GM19328 (cell line): ENCODE measurements around the gene FTO.

Experiments
- ATAC-seq: cut with Tn5 transposase; IDR thresholded peaks from one replicate; pipeline ENCODE4 v1.9.1; 2021; ENCODE audit warnings: mild to moderate bottlenecking, moderate library complexity; ENCODE audit not compliant: unreplicated experiment

FTO gene

DNA sequence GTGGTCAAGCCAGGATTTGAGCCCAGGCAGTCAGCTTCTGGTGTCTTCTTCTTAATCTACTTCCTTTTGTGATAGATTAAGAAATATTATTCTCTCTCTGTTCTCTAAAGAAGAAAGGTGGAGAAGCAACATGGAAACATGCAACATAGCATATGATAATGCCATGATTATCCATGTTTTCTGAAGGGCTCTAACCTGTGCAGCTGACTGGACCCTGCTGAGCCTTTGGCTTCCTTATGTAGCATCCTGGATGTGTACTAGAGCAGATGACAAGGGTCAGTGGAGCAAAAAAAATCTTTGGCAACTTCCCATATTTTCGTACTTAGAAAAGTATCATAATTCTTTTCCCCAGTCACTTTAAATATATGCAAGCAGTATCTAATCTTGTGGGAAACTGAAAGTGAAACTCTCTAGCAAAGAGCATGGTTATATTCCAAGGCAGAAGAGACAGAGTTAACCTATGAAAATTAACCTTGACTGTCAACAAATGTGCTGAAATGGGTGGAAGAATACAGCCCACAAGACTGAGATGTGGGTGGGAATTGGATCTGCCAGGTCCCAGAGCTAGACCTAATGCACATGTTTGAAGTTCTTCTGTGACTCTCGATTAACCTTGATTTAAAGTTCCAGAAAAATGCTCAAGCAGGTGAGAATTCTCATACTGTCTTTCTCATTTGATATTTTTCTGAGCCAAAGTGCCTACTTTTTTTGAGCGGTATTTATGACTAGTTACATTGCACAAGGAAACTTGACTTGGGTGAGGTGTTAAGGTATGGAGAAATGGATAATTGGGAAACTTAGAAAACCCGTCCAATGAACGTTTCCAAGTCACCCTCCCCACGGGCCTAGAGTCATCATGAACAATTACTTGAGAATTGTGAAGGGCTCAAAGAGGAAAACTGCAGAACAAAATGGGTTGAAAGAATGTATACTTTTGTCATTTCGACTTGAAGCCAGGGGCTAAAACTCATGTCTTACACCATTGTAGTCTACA lies 248.6 kb downstream of the FTO start:
- no peak for ATAC-seq

DNA sequence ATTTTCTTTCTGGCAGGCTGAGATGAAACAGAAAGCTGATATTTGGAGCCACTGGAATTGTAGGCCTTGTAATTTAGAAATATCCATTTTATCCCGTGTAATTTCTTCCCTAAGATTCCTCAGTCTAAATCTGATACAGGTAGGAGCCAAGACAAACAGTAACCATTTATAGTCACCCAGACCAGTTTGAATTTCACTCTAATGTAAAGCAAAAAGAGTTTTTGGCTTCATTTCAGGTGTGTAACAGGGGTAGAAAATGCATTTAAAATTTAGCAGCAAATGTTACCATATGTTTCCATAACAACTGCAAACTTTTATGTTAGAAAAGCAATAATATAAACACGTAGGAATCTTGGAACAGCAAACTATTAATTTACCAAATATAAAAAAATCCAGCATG lies 249.4 kb downstream of the FTO start:
- ATAC-seq, result no peak

- ATAC-seq, result no peak
Observed at GRCh38 chr16:53955221-53955875, 251.4 kb downstream of the FTO start.

DNA sequence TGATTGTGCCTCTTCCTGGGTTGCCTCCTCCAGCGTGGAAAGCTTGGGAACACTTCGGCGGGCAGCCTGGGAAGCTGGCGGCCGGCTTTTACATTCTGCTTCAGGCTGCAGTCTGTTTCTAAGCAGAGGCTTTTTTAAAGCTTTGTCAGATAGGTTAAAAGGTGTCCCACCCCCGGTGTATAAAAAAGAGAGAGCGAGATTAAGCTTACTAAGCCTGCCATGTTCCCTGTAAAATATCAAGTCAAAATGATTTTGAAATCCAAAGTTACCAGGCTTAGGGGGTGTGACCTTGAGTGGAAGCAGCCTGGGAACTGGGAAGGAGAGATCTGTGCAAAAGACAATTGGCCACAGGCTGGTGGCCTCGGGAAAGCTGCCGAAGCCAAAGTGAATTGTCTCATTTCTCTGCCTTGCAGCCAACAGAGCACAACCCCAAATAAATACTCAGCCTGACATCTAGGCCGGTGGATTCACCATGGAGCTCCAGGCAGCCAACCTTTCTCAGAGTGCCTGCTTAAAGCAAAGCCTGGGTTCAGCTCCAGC lies 254.5 kb downstream of the FTO start:
- no peak for ATAC-seq

- ATAC-seq, result no peak
Observed at GRCh38 chr16:53960050-53960812, 256.3 kb downstream of the FTO start.

DNA sequence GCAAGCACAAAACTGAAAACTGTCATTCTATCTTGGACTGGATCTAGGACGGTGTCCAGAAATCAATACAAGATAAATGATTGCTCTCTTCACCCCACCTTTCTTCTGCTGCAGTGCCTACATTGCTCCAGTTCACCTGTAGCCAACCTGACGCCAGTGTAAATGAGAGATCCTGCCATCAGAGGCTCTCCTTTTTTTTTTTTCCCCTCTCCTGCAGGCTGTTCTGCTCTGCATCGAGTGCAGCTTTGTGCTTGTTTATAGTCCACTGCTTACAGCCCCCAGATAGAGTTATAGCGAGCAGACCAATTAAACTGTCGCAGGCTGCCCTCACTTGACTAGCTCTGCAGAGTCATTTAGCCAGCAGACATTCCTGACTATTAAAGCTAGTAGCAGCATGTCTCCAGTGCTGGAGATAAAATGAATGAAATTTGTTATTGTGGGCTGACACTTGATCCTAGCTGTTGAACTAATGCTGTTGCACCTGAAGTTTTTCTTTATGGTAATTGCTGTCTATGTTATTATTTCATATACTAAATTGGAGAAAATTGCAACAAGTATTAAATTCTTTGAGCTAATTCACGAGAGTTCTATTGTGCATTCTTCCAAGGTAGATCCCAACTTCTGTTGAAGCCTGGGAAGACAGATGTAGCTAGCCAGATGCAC lies 257.1 kb downstream of the FTO start:
- no peak for ATAC-seq

GRCh38 chr16:53962041-53962440 lies 258.1 kb downstream of the FTO start:
- ATAC-seq, result no peak

DNA sequence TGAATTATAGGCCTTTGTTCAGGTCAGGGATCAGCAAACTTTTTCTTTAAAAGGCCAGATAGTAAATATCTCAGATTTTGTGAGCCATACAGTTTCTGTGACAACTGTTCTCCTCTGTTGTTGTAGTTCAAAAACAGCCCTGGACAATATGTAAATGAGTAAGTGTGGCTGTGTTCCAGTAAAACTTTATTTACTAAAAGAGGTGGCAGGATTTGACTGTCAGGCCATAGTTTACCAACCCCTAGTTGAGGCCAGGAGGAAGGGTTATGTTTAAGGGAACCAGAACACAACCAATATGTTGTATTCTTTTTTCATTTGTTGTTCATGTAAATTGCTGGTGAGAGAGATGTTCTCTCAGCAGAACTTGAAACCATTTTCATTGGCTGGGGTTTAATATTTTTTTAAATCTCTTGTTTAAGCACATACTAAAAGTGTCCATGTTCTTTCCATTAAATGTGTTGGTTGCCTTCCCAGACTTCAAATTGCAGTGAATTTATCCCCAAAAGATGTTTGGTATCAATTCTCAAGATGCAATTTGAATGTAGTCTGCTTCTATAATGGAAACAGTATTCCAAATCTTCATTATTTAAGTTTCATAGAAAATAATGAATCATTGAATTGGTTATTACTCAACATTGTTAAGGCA lies 260.3 kb downstream of the FTO start:
- no peak for ATAC-seq

GRCh38 chr16:53966821-53967571 lies 263.0 kb downstream of the FTO start:
- ATAC-seq, result no peak

- ATAC-seq, result no peak
Observed at GRCh38 chr16:53967572-53967971, 263.6 kb downstream of the FTO start.

GRCh38 chr16:53968454-53968853 lies 264.5 kb downstream of the FTO start:
- ATAC-seq, result no peak

DNA sequence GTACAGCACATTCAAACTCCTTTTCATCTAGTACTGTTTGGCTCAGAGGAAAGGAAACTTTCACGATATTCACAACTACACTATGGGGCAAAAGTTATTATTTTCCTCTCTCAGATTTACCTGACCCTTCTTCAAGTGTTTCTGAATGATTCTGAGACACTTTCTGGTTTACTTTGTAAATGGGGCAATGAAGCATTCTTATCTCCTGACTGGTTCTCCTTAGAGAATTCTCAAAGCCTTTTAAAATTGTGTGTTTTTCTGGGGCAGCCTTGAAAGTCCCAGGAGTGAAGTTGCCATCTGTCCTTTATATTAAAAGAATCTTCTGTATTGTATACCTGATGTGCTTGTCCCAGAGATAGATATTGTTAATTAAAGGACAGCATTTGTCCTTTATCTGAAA lies 264.9 kb downstream of the FTO start:
- ATAC-seq, result no peak

DNA sequence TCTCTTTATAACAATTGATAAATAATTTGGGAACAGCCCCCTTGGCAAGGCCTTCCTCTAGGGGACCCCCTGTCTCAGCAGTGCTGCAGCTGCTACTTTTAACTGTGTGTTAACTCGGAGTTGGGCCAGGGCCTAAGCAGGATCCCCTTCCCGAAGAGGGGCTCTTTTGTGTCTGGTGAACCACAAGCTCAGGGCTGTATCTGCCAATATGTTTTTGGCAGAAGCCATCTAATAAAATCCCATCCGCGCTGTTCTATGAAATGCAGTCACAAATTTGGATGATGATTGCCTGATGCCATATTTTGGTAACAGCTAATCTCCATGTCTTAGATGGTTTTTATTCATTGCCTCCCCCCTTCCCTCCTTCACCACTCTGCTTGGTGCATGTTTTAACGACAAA lies 267.7 kb downstream of the FTO start:
- ATAC-seq, result no peak

- ATAC-seq, result no peak
Observed at GRCh38 chr16:53973021-53973420, 269.1 kb downstream of the FTO start.

- ATAC-seq, result no peak
Observed at GRCh38 chr16:53974484-53975080, 270.6 kb downstream of the FTO start.

GRCh38 chr16:53980675-53981074 lies 276.7 kb downstream of the FTO start:
- no peak for ATAC-seq

- ATAC-seq, result no peak
Observed at GRCh38 chr16:53982631-53983042, 278.7 kb downstream of the FTO start.

DNA sequence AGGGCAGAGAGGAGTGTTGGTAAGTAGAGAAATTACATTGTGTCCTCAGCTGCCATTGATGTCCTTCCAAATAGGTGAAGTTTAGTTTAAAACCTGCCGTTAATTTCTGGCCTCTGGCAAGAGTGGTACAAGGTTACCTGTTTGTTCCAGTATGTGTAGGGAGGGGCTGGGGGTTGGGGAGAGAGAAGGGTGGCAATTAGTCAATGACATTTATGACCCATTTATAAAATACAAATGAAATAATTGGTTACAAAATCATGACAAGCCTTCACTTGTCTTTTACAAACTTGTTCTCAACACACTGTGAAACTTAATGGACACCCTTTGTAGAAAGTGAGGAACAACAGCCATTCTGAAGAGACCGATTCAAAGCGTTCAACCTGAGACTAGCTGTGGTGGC lies 281.0 kb downstream of the FTO start:
- ATAC-seq, result no peak

- ATAC-seq, result no peak
Observed at GRCh38 chr16:53985861-53986260, 281.9 kb downstream of the FTO start.
